Measurements from ENCODE around the gene FRYL.

GRCh38 chr4:48493452-48494100, 286.5 kb downstream of the FRYL start:
- no peak for TF ChIP-seq CEBPB (IDR thresholded peaks at IDR 0.05; ENCODE audit: low read depth)
- TF ChIP-seq RAD21 (IDR thresholded peaks at IDR 0.05; ENCODE audit: low read depth): no peak
- TF ChIP-seq CTCF (IDR thresholded peaks at IDR 0.05 in 2 of 3, conservative IDR thresholded peaks at IDR 0.05 in 1 of 3; ENCODE audit: borderline replicate concordance in 1 of 3, insufficient read depth in 1 of 3, low read depth in 2 of 3, low read length in 2 of 3): no peak
- no peak for TF ChIP-seq EZH2phosphoT487 (IDR thresholded peaks at IDR 0.05; ENCODE audit: borderline replicate concordance)
- TF ChIP-seq EZH2 (IDR thresholded peaks at IDR 0.05): no peak
- TF ChIP-seq ELF1 (IDR thresholded peaks at IDR 0.05; ENCODE audit: borderline replicate concordance, low read depth): no peak

Data from HCT116 (cell line).